ENCODE results near the gene CDKAL1. TPM values are rescaled to one million over a fixed set of nuclear protein-coding genes. Genes with fewer than 3 reads are reported as not detected.

Gene CDKAL1
- total RNA-seq, 4 donors from 2014 or later: 13.5 to 21.2 (median 17.3) TPM

- no peak for DNase-seq (ENCODE audit: low spot score in 2 of 2)
- Histone ChIP-seq H3K27me3 (no peaks in the 10 kb centered on the region), H3K4me1 (no peaks in the 10 kb centered on the region), H3K9me3 (peaks cover 0 to 10% (median 2%) of the 10 kb centered on the region in 4 donors), H3K4me3 (no peak overlapping the region), H3K36me3 (no peaks in the 10 kb centered on the region), H3K27ac (no peak overlapping the region)
- no peak for TF ChIP-seq CTCF (IDR thresholded peaks at IDR 0.05)
- TF ChIP-seq POLR2A (IDR thresholded peaks at IDR 0.05): no peak
- no peak for TF ChIP-seq EP300 (IDR thresholded peaks at IDR 0.05)
These were observed 413.7 kb downstream of the CDKAL1 start for GRCh38 chr6:20947977-20948376.

GRCh38 chr6:20948556-20948955, 414.3 kb downstream of the CDKAL1 start:
- Histone ChIP-seq H3K36me3 (no peaks in the 10 kb centered on the region), H3K27ac (no peak overlapping the region), H3K4me3 (no peak overlapping the region), H3K4me1 (no peaks in the 10 kb centered on the region), H3K27me3 (no peaks in the 10 kb centered on the region), H3K9me3 (peaks cover 0 to 4% (median 0%) of the 10 kb centered on the region in 4 donors)
- TF ChIP-seq POLR2A (IDR thresholded peaks at IDR 0.05) (no peak), EP300 (IDR thresholded peaks at IDR 0.05) (no peak), CTCF (IDR thresholded peaks at IDR 0.05) (no peak)
- WGBS, 2 donors: 50 to 70% methylated on average over 2 of the region's 2 CpGs
- DNase-seq (ENCODE audit: low spot score in 2 of 2): no peak

DNA sequence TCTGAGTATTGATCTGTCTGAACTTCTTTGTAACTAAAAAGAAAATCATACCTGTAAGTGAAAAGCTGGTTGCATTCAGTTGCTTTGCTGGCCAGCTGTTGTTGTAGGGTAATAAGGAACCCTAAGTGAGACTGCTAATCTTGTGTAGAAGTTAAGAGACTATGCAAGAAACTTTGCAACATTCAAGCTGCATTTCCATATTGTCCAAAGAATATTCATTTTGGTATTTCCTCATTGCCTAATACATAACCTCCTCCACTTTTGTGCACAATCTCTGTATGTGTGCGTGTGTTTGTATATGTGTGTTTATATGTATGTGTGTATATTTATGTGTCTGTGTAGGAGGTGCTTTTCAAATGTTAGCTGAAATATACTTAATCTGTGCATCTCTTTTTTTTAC, 414.9 kb downstream of the CDKAL1 start:
- 91 to 94% methylated on average over 1 of the region's 1 CpG for WGBS, 2 donors
- H3K4me3 ChIP-seq: no peak overlapping the region
- no peak for DNase-seq (ENCODE audit: low spot score in 2 of 2)
- H3K27me3 ChIP-seq: no peaks in the 10 kb centered on the region
- H3K9me3 ChIP-seq: no peaks in the 10 kb centered on the region
- no peaks in the 10 kb centered on the region for H3K4me1 ChIP-seq
- H3K36me3 ChIP-seq: no peaks in the 10 kb centered on the region
- H3K27ac ChIP-seq: no peak overlapping the region
- TF ChIP-seq CTCF (IDR thresholded peaks at IDR 0.05): no peak
- TF ChIP-seq POLR2A (IDR thresholded peaks at IDR 0.05): no peak
- no peak for TF ChIP-seq EP300 (IDR thresholded peaks at IDR 0.05)

DNA sequence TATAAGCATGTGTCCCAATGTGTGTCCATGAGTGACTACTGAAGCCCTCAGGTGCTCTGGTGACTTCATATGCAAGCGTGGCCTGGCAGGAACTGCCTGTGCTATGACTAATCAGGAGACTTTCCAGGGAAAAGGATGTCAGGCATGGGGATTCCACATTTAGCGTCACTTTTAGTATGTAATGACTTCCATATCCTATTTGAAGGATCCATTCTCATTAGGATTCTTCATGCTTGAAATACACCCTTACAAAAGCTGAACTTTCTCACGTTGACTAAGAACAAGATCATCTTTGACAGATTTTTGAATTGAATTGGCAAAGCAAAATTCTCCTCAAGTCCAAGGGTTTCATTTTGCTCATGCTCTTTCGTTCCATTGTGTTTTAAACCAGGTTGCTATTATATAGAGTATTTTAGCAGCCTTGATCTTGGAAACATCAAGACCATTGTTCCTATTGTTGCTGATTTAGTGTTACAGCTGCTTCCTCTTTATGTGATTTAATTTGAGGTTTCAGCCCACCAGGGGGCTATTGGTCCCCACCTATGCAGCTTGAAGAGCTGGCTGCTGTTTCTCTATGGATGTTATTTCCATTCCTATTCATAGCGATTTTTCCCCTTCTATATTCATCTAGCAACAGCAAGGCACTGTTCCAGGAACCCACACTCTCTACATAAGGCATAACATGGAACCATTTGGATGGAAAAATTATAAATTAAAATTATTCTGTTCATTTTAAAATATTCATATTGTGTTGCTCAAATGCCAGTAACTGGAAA, 418.6 kb downstream of the CDKAL1 start:
- no peak for TF ChIP-seq CTCF (IDR thresholded peaks at IDR 0.05)
- TF ChIP-seq EP300 (IDR thresholded peaks at IDR 0.05): no peak
- TF ChIP-seq POLR2A (IDR thresholded peaks at IDR 0.05): no peak
- Histone ChIP-seq H3K9me3 (no peaks in the 10 kb centered on the region), H3K27ac (no peak overlapping the region), H3K36me3 (peaks cover 0 to 7% (median 0%) of the 10 kb centered on the region in 3 donors), H3K4me1 (no peaks in the 10 kb centered on the region), H3K27me3 (no peaks in the 10 kb centered on the region), H3K4me3 (no peak overlapping the region)
- DNase-seq (ENCODE audit: low spot score in 2 of 2): no peak
- WGBS, 2 donors: 48 to 54% methylated on average over 5 of the region's 5 CpGs

- H3K9me3 ChIP-seq: no peaks in the 10 kb centered on the region
- 69 to 72% methylated on average over 2 of the region's 2 CpGs for WGBS, 2 donors
- TF ChIP-seq CTCF (IDR thresholded peaks at IDR 0.05): no peak
- no peak for TF ChIP-seq EP300 (IDR thresholded peaks at IDR 0.05)
- TF ChIP-seq POLR2A (IDR thresholded peaks at IDR 0.05): no peak
- H3K4me3 ChIP-seq: no peak overlapping the region
- H3K36me3 ChIP-seq: peaks cover 0 to 7% (median 0%) of the 10 kb centered on the region in 3 donors
- DNase-seq (ENCODE audit: low spot score in 2 of 2): no peak
- no peak overlapping the region for H3K27ac ChIP-seq
- H3K27me3 ChIP-seq: no peaks in the 10 kb centered on the region
- no peaks in the 10 kb centered on the region for H3K4me1 ChIP-seq
These were observed 420.1 kb downstream of the CDKAL1 start for GRCh38 chr6:20954315-20954714.

All from tibial nerve (tissue), 4 donors.